Hepatocyte (in vitro differentiated cells): ENCODE results near the gene FAM13C. TPM values are rescaled to one million over a fixed set of nuclear protein-coding genes. Genes with fewer than 3 reads are reported as not detected.

Experiments used
- DNase-seq: peaks from one replicate; pipeline ENCODE4 v3.0.0-alpha.2; 2016; ENCODE audit warnings: low spot score
- H2AFZ ChIP-seq: fragments of 200-600 bp; sonication (generic); 2 replicates; pipeline ENCODE4 v1.6.0; 2016; ENCODE audit warnings: antibody characterized with exemption, mild to moderate bottlenecking
- H3K27ac ChIP-seq: fragments of 200-600 bp; sonication (generic); 2 replicates; pipeline ENCODE4 v1.5.1; 2016; ENCODE audit warnings: mild to moderate bottlenecking
- H3K27me3 ChIP-seq: fragments of 200-600 bp; sonication (generic); 2 replicates; pipeline ENCODE4 v1.6.1; 2016
- H3K36me3 ChIP-seq: fragments of 200-600 bp; sonication (generic); replicated peaks from 2 replicates; pipeline ENCODE4 v1.5.1; 2016; ENCODE audit warnings: low read depth; ENCODE audit not compliant: insufficient read depth
- H3K4me1 ChIP-seq: fragments of 200-600 bp; sonication (generic); 2 replicates; pipeline ENCODE4 v1.5.1; 2016; ENCODE audit warnings: mild to moderate bottlenecking, moderate library complexity; ENCODE audit not compliant: insufficient read depth
- H3K4me2 ChIP-seq: fragments of 200-600 bp; sonication (generic); 2 replicates; pipeline ENCODE4 v1.6.0; 2016
- H3K4me3 ChIP-seq: fragments of 200-600 bp; sonication (generic); 2 replicates; pipeline ENCODE4 v1.5.1; 2016; ENCODE audit warnings: mild to moderate bottlenecking
- H3K79me2 ChIP-seq: fragments of 200-600 bp; sonication (generic); 2 replicates; pipeline ENCODE4 v1.6.0; 2017; ENCODE audit warnings: mild to moderate bottlenecking
- H3K9me2 ChIP-seq: fragments of 200-600 bp; sonication (generic); replicated peaks from 2 replicates; pipeline ENCODE4 v1.6.0; 2017; ENCODE audit warnings: mild to moderate bottlenecking; ENCODE audit not compliant: insufficient read depth
- H3K9me3 ChIP-seq: fragments of 200-600 bp; sonication (generic); 2 replicates; pipeline ENCODE4 v1.5.1; 2016; ENCODE audit warnings: low read depth, mild to moderate bottlenecking
- H4K20me1 ChIP-seq: fragments of 200-600 bp; sonication (generic); 2 replicates; pipeline ENCODE4 v1.6.0; 2016; ENCODE audit warnings: mild to moderate bottlenecking; ENCODE audit not compliant: insufficient read depth, poor library complexity, severe bottlenecking
- EZH2 ChIP-seq: fragments of 200-600 bp; sonication (generic); IDR thresholded peaks from 2 replicates; pipeline ENCODE4 v1.6.1; 2016; ENCODE audit warnings: antibody characterized with exemption, mild to moderate bottlenecking, borderline replicate concordance
- EZH2phosphoT487 ChIP-seq: fragments of 200-600 bp; sonication (generic); IDR thresholded peaks from one replicate; pipeline ENCODE4 v1.6.1; 2018; ENCODE audit warnings: antibody characterized with exemption, mild to moderate bottlenecking, low read depth, moderate library complexity; ENCODE audit not compliant: unreplicated experiment, severe bottlenecking
- WGBS: methylation state at CpG from one replicate; pipeline ENCODE4 v1.1.6; 2016; ENCODE audit warnings: low lambda C conversion rate; ENCODE audit errors: missing lambda C conversion rate; 5-methylcytosine and 5-hydroxymethylcytosine counted together
- polyA plus RNA-seq: library from polyadenylated mRNA; unstranded; fragments of >200 nt; fragmentation: Nextera tagmentation; extraction: Ambion mirVana; gene quantifications from 2 replicates; pipeline ENCODE4 v1.2.1, GENCODE V29; 2016
- total RNA-seq: library from RNA; depleted of rRNA; stranded (reverse); fragments of >200 nt; gene quantifications from 2 replicates; pipeline ENCODE4 v1.2.3, GENCODE V29; 2014
- TF ChIP-seq, protein P1 (sequence below): fragments of 200-600 bp; sonication (generic); IDR thresholded peaks from 2 replicates; pipeline ENCODE4 v1.5.1; 2016; ENCODE audit warnings: antibody characterized with exemption, mild to moderate bottlenecking; ENCODE audit not compliant: poor library complexity

Gene FAM13C
- total and polyA plus RNA-seq, 2 experiments from 2014 or later = 2.2 to 3.1 TPM

- no peaks in the 10 kb centered on the region for H4K20me1 ChIP-seq
- H3K27me3 ChIP-seq = no peaks in the 10 kb centered on the region
- WGBS = 74% methylated on average over 4 of the region's 4 CpGs
- H3K4me1 ChIP-seq = no peaks in the 10 kb centered on the region
- no peak overlapping the region for H2AFZ ChIP-seq
- H3K36me3 ChIP-seq = no peaks in the 10 kb centered on the region
- no peak for DNase-seq
- H3K9me3 ChIP-seq = no peaks in the 10 kb centered on the region
- H3K9me2 ChIP-seq = peaks cover 5% of the 10 kb centered on the region
- no peaks in the 10 kb centered on the region for H3K79me2 ChIP-seq
- no peak overlapping the region for H3K4me3 ChIP-seq
- TF ChIP-seq EZH2phosphoT487 = no peak
- H3K4me2 ChIP-seq = no peak overlapping the region
- H3K27ac ChIP-seq = no peak overlapping the region
These were observed 60.0 kb downstream of the FAM13C start for GRCh38 chr10:59302381-59302780.

- H3K36me3 ChIP-seq = no peaks in the 10 kb centered on the region
- H3K4me1 ChIP-seq = no peaks in the 10 kb centered on the region
- H3K27ac ChIP-seq = no peak overlapping the region
- 90% methylated on average over 6 of the region's 6 CpGs for WGBS
- no peaks in the 10 kb centered on the region for H3K9me3 ChIP-seq
- H2AFZ ChIP-seq = no peak overlapping the region
- DNase-seq = no peak
- H4K20me1 ChIP-seq = no peaks in the 10 kb centered on the region
- no peaks in the 10 kb centered on the region for H3K79me2 ChIP-seq
- H3K4me3 ChIP-seq = no peak overlapping the region
- H3K9me2 ChIP-seq = peaks cover 5% of the 10 kb centered on the region
- H3K27me3 ChIP-seq = no peaks in the 10 kb centered on the region
- TF ChIP-seq EZH2phosphoT487 (no peak), EZH2 (no peak)
- H3K4me2 ChIP-seq = no peak overlapping the region
These were observed 61.1 kb downstream of the FAM13C start for GRCh38 chr10:59301067-59301754.

DNA sequence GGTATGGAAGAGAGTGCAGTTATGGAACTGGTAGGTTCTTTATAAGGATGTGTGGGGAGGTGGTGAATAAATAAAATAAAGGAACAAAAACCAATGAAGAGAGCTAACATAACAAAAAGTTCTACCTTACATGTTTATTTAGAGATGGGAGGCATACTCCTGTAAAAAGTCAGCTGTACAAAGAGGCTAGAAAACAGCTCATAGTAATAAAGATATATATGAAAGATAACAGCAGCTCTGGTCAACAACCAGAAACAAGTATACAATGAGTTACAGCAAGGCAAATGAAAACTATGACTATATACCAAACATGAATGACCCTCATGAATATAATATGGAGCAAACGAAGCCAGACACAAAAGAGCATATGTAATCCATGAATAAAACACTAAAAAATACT is 62.0 kb downstream of the FAM13C start:
- Histone ChIP-seq H3K27me3 (no peaks in the 10 kb centered on the region), H3K4me1 (no peaks in the 10 kb centered on the region), H3K4me3 (no peak overlapping the region), H3K9me2 (peaks cover 5% of the 10 kb centered on the region), H3K4me2 (no peak overlapping the region), H4K20me1 (no peaks in the 10 kb centered on the region), H3K27ac (no peak overlapping the region), H3K79me2 (no peaks in the 10 kb centered on the region), H2AFZ (no peak overlapping the region), H3K36me3 (no peaks in the 10 kb centered on the region), H3K9me3 (no peaks in the 10 kb centered on the region)
- 70% methylated on average over 1 of the region's 1 CpG for WGBS
- no peak for DNase-seq
- TF ChIP-seq, protein P1, sequence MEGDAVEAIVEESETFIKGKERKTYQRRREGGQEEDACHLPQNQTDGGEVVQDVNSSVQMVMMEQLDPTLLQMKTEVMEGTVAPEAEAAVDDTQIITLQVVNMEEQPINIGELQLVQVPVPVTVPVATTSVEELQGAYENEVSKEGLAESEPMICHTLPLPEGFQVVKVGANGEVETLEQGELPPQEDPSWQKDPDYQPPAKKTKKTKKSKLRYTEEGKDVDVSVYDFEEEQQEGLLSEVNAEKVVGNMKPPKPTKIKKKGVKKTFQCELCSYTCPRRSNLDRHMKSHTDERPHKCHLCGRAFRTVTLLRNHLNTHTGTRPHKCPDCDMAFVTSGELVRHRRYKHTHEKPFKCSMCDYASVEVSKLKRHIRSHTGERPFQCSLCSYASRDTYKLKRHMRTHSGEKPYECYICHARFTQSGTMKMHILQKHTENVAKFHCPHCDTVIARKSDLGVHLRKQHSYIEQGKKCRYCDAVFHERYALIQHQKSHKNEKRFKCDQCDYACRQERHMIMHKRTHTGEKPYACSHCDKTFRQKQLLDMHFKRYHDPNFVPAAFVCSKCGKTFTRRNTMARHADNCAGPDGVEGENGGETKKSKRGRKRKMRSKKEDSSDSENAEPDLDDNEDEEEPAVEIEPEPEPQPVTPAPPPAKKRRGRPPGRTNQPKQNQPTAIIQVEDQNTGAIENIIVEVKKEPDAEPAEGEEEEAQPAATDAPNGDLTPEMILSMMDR = no peak
- no peak for TF ChIP-seq EZH2
- no peak for TF ChIP-seq EZH2phosphoT487

- H3K9me3 ChIP-seq = no peaks in the 10 kb centered on the region
- H3K4me2 ChIP-seq = no peak overlapping the region
- no peak overlapping the region for H2AFZ ChIP-seq
- WGBS = 74% methylated on average over 5 of the region's 5 CpGs
- no peaks in the 10 kb centered on the region for H3K36me3 ChIP-seq
- peaks cover under 1% of the 10 kb centered on the region for H3K9me2 ChIP-seq
- H3K4me3 ChIP-seq = no peak overlapping the region
- H3K27me3 ChIP-seq = no peaks in the 10 kb centered on the region
- no peak for DNase-seq
- no peaks in the 10 kb centered on the region for H4K20me1 ChIP-seq
- no peak overlapping the region for H3K27ac ChIP-seq
- no peaks in the 10 kb centered on the region for H3K4me1 ChIP-seq
- H3K79me2 ChIP-seq = no peaks in the 10 kb centered on the region
- no peak for TF ChIP-seq EZH2phosphoT487
- no peak for TF ChIP-seq EZH2
- TF ChIP-seq, protein P1 = no peak
These were observed 62.4 kb downstream of the FAM13C start for GRCh38 chr10:59299933-59300332.
